Measurements from ENCODE around the gene BRAT1.

BRAT1 gene

GRCh38 chr7:2499719-2500430, 55.4 kb downstream of the BRAT1 start:
- Histone ChIP-seq H2AFZ (ENCODE audit: low read depth) (no peak overlapping the region), H3K4me1 (ENCODE audit: low read depth, poor library complexity, severe bottlenecking) (no peaks in the 10 kb centered on the region), H4K20me1 (ENCODE audit: insufficient read depth) (no peaks in the 10 kb centered on the region), H3K27me3 (ENCODE audit: insufficient read depth, low read depth) (peaks cover 80% of the 10 kb centered on the region), H3K9ac (no peak overlapping the region), H3K4me2 (no peak overlapping the region), H3K36me3 (ENCODE audit: insufficient read depth) (no peaks in the 10 kb centered on the region), H3K27ac (no peak overlapping the region), H3K79me2 (ENCODE audit: insufficient read depth, low read depth) (no peaks in the 10 kb centered on the region), H3K4me3 (IDR thresholded peaks at IDR 0.05; ENCODE audit: insufficient read depth, low read depth, low read length) (no peak overlapping the region)
- TF ChIP-seq, protein P1, sequence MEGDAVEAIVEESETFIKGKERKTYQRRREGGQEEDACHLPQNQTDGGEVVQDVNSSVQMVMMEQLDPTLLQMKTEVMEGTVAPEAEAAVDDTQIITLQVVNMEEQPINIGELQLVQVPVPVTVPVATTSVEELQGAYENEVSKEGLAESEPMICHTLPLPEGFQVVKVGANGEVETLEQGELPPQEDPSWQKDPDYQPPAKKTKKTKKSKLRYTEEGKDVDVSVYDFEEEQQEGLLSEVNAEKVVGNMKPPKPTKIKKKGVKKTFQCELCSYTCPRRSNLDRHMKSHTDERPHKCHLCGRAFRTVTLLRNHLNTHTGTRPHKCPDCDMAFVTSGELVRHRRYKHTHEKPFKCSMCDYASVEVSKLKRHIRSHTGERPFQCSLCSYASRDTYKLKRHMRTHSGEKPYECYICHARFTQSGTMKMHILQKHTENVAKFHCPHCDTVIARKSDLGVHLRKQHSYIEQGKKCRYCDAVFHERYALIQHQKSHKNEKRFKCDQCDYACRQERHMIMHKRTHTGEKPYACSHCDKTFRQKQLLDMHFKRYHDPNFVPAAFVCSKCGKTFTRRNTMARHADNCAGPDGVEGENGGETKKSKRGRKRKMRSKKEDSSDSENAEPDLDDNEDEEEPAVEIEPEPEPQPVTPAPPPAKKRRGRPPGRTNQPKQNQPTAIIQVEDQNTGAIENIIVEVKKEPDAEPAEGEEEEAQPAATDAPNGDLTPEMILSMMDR (conservative IDR thresholded peaks at IDR 0.05; ENCODE audit: low read depth, low read length): no peak

DNA sequence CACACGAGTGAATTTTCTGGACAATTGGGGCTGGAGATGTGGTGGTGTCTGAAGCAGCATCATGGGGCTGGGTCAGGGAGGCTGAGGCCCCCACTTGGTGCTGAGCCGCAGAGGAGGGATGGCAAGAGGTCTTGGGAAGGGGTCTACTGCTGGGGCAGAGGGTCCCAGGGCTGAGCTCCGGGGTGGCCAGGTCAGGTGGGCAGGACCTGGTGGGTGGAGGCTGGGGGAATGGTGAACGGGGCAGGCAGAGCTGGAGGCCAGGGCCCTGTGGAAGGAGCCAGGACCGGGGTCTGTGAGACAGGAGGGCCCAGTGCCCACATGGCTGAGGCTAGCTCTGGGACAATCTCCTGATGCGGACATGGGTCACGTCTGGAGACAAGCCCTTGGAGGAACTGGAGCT, 56.1 kb downstream of the BRAT1 start:
- no peak overlapping the region for H3K4me3 ChIP-seq (IDR thresholded peaks at IDR 0.05; ENCODE audit: insufficient read depth, low read depth, low read length)
- H3K4me2 ChIP-seq: no peak overlapping the region
- no peaks in the 10 kb centered on the region for H4K20me1 ChIP-seq (ENCODE audit: insufficient read depth)
- H3K4me1 ChIP-seq (ENCODE audit: low read depth, poor library complexity, severe bottlenecking): no peaks in the 10 kb centered on the region
- no peaks in the 10 kb centered on the region for H3K79me2 ChIP-seq (ENCODE audit: insufficient read depth, low read depth)
- TF ChIP-seq, protein P1 (conservative IDR thresholded peaks at IDR 0.05; ENCODE audit: low read depth, low read length): no peak
- no peak overlapping the region for H3K27ac ChIP-seq
- H3K9ac ChIP-seq: no peak overlapping the region
- H2AFZ ChIP-seq (ENCODE audit: low read depth): no peak overlapping the region
- peaks cover 83% of the 10 kb centered on the region for H3K27me3 ChIP-seq (ENCODE audit: insufficient read depth, low read depth)
- H3K36me3 ChIP-seq (ENCODE audit: insufficient read depth): no peaks in the 10 kb centered on the region

GRCh38 chr7:2498708-2499107, 56.6 kb downstream of the BRAT1 start:
- Histone ChIP-seq H3K9ac (no peak overlapping the region), H3K27me3 (ENCODE audit: insufficient read depth, low read depth) (peaks cover 81% of the 10 kb centered on the region), H3K4me3 (IDR thresholded peaks at IDR 0.05; ENCODE audit: insufficient read depth, low read depth, low read length) (no peak overlapping the region), H3K79me2 (ENCODE audit: insufficient read depth, low read depth) (no peaks in the 10 kb centered on the region), H3K27ac (no peak overlapping the region), H2AFZ (ENCODE audit: low read depth) (no peak overlapping the region), H4K20me1 (ENCODE audit: insufficient read depth) (no peaks in the 10 kb centered on the region), H3K4me2 (no peak overlapping the region), H3K36me3 (ENCODE audit: insufficient read depth) (no peaks in the 10 kb centered on the region), H3K4me1 (ENCODE audit: low read depth, poor library complexity, severe bottlenecking) (no peaks in the 10 kb centered on the region)
- TF ChIP-seq, protein P1 (conservative IDR thresholded peaks at IDR 0.05; ENCODE audit: low read depth, low read length): no peak

DNA sequence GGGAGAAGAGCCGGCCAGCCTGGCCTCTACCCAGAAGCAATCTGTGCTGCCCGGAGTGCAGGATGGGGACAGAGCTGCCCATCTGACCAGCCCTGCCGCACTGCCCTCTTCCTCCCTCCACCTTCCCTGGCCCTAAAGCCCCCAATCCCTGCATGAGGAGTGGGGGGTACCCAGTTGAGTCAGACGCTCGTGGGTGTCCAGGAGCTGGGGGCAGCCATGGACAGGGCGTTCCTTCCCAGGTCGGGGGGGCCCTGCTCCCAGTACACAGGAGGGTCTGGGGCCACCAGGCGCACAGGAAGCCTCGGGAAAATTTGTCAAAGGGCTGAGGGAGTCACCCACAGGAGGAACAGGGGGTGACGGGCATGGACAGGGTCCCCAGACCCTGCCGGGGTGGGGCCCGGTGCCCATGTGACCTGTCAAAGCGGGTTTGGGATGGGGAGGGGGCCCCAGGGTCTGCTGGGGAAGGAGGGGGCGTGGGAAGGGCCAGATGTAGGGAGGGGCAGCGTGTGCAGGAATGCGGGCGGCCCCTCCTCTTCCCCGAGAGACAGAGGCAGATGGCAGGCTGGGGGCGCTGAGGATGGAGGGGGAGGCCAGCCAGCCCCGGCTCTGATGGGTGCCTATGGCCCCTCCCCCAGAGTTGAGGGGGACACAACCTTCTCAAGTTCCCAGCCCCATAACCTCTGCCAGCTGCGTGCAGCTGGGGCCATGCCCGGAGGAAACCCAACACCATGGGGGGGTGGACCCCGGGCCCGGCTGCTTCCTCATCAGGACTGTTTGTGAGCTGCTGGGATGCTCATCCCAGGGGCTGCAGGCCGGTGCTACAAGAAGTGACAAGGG, 57.6 kb downstream of the BRAT1 start:
- no peaks in the 10 kb centered on the region for H4K20me1 ChIP-seq (ENCODE audit: insufficient read depth)
- no peak overlapping the region for H2AFZ ChIP-seq (ENCODE audit: low read depth)
- peaks cover 81% of the 10 kb centered on the region for H3K27me3 ChIP-seq (ENCODE audit: insufficient read depth, low read depth)
- H3K4me1 ChIP-seq (ENCODE audit: low read depth, poor library complexity, severe bottlenecking): no peaks in the 10 kb centered on the region
- TF ChIP-seq, protein P1 (conservative IDR thresholded peaks at IDR 0.05; ENCODE audit: low read depth, low read length): no peak
- no peak overlapping the region for H3K9ac ChIP-seq
- H3K36me3 ChIP-seq (ENCODE audit: insufficient read depth): no peaks in the 10 kb centered on the region
- no peak overlapping the region for H3K4me3 ChIP-seq (IDR thresholded peaks at IDR 0.05; ENCODE audit: insufficient read depth, low read depth, low read length)
- H3K4me2 ChIP-seq: no peak overlapping the region
- H3K79me2 ChIP-seq (ENCODE audit: insufficient read depth, low read depth): no peaks in the 10 kb centered on the region
- no peak overlapping the region for H3K27ac ChIP-seq
